ENCODE results near the gene PLCXD3.

DNA sequence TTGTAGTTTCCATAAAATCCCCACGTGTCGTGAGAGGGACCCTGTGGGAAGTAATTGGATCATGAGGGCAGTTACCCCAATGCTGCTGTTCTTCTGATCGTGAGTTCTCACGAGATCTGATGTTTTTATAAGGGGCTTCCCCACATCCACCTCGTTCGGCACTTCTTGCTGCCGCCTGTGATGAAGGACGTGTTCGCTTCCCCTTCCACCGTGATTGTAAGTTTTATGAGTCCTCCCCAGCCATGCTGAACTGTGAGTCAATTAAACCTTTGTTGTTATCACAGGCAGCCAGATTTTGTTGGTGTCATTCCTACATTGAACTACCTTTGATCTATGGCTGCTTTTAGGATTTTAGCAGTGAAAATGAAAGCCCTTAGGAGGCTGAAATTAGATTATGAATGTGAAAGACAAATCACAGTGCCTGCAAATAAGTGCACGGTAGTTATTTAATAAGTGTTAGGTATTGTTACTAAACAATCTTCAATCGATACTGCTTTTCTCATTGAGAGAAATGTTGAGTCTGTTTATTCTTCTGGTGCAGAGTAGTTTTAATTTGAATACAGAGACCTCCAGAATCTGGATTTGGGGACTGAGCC is 229.1 kb downstream of the PLCXD3 start:
- TF ChIP-seq POLR2A (IDR thresholded peaks at IDR 0.05): no peak
- TF ChIP-seq, protein P1, sequence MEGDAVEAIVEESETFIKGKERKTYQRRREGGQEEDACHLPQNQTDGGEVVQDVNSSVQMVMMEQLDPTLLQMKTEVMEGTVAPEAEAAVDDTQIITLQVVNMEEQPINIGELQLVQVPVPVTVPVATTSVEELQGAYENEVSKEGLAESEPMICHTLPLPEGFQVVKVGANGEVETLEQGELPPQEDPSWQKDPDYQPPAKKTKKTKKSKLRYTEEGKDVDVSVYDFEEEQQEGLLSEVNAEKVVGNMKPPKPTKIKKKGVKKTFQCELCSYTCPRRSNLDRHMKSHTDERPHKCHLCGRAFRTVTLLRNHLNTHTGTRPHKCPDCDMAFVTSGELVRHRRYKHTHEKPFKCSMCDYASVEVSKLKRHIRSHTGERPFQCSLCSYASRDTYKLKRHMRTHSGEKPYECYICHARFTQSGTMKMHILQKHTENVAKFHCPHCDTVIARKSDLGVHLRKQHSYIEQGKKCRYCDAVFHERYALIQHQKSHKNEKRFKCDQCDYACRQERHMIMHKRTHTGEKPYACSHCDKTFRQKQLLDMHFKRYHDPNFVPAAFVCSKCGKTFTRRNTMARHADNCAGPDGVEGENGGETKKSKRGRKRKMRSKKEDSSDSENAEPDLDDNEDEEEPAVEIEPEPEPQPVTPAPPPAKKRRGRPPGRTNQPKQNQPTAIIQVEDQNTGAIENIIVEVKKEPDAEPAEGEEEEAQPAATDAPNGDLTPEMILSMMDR (IDR thresholded peaks at IDR 0.05): no peak
